Stimulated activated CD8-positive, alpha-beta memory T cell treated with anti-CD3 and anti-CD28 coated beads, Interleukin-15, amount 100 ng/mL, for 4 hours (primary cell): Measurements from ENCODE around the gene ODAD3.
"Not testable (repeated sequence)": the region's sequence is repeated elsewhere in the genome, so short reads cannot be mapped to it uniquely, and the experiment has no call there.

Experiments
- DNase-seq, 2 donors: peaks; one replicate each; pipeline ENCODE4 v3.0.0-alpha.2; 2020; ENCODE audit warnings: low read depth in 2 of 2

ODAD3 gene

DNA sequence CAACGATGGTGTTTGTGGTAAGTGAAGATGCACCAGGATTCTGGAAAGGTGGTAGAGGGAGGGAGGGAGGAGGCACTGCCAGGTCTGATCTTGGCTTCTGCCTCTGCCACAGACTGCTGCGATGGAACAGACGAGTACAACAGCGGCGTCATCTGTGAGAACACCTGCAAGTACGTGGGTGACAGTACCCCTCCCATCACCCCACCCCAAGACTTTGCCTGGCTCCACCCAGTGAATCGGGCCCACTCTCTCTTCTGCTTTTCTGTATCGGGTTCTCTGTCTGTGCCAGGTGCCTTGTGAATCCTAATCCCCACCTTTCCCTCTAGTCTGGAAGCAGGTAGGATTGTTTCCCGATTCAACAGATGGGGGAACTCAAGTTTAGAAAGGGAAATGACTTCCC is 3.0 kb upstream of the ODAD3 start:
- no peak for DNase-seq

DNA sequence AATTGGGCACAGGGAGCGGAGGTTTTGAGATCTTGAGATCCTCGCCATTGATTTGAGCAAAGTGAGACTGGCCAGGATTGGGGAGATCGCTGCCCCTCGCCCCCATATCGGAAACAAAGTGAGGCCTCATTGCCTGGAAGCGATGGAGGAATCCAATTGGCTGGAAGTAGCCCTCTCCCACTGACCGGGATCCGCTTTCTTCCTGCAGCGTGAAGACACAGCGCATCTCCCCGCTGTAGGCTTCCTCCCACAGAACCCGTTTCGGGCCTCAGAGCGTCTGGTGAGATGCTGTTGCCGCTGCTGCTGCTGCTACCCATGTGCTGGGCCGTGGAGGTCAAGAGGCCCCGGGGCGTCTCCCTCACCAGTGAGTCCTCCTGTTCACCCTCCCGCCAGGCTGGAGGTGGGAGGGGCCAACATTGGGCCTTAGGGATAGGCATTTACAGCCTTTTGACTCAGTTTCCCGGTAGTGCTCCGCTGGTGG is 952 bp upstream of the ODAD3 start:
- DNase-seq, result no peak

DNA sequence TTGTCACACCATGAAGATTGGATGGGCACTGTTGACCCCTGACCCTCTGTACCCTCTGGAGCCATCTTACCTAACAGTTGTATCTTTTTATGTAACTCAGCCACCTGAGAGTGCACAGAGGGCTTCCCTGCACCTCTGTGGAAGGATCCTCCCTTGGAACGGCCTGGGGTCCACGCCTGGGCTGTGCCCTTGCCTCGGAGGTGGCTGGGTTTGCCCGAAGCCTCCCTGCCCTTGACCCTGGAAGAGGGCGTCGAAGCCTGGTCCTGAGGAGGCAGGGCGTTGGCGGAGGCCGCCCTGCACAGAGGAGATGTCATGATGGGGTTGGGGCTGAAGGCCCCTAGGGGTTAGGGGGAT is 241 bp downstream of the ODAD3 start:
- DNase-seq, result no peak

DNA sequence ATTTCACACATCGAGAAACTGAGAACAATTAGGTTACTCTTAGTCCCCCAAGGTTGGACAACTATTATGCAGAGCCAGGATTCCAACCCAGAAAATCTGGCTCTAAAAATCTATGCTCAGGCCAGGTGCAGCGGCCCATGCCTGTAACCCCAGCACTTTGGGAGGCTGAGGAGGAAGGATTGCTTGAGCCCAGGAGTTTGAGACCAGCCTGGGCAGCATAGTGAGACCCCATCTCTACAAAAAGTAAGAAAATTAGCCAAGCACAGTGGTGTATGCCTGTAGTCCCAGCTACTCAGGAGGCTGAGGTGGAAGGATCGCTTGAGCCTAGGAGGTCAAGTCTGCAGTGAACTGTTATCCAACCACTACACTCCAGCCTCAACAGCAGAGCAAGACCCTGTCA is 1.4 kb downstream of the ODAD3 start:
- DNase-seq, result not testable (repeated sequence)

DNA sequence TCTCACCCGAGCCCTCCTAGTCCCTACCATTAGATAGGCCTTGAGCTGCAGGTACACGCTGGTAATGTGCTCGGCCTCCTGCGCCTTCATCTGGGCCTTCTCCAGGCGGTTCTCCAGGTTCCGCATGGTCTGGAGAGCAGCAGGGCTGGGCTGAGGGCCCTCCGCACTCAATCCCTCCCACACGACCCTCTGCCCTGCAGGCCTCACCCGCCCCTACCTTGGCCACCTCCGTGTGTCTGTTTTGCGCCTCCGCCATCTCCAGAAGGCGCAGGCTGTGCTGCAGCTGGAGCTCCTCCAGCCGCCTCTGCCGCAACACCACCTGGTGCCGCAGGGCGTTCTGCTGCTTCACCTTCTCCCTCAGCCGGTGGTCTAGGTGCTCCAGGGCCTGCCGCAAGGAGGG is 8.3 kb downstream of the ODAD3 start:
- no peak for DNase-seq

DNA sequence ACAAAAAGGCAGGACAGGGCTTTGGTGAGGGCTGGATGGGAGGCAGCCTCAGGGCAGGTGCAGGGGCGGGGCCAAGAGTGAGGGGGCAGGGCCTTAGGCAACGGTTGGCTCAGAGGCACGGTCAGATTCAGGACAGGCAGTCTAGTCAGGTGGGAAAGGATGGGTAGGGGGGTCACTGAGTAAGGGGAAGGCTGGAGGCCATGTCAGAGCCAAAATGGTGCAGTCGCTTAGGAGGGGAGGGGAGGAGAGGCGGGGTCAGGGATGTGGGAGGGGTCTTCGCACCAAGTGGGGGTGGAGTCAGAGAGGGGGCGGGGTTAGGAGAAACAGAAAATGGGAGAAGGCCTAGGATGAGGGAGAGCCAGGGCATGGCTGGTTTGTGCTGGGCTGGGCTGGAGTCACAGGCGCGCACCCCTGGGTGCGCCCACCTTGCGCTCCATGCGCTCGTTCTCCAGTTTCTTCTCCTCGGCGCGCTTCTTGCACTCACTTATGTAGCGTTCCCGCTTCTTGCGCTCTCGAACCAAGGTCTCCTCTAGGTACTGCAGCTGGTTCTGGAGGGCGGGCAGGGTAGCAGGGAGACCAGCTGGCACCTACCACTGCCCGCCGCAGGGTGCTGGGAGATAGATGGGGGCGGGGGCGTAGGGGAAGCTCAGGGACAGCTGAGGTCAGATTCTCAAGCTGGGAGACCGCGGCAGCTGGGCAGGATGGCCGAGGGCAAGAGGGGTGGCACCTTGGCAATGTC is 9.0 kb downstream of the ODAD3 start:
- DNase-seq, result no peak

DNA sequence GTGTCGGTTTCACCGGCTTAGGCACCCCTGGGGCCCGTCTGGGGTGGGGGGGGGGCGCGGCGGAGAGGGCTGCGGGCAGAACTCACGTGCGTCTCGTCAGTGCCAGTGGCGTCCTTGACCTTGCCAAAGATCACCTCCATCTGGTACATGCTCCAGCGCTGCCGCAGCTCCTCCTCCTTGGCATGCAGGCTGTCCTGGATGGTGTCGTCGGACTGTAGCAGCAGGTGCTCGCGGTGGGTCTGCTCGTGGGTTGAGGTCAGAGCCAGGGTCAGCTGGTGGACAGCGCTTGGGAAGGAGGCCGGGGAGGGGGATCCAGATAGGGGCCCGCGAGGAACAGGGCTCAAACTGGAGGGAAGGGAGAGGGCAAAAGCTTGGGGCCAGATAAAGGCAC is 11.1 kb downstream of the ODAD3 start:
- DNase-seq, result no peak

DNA sequence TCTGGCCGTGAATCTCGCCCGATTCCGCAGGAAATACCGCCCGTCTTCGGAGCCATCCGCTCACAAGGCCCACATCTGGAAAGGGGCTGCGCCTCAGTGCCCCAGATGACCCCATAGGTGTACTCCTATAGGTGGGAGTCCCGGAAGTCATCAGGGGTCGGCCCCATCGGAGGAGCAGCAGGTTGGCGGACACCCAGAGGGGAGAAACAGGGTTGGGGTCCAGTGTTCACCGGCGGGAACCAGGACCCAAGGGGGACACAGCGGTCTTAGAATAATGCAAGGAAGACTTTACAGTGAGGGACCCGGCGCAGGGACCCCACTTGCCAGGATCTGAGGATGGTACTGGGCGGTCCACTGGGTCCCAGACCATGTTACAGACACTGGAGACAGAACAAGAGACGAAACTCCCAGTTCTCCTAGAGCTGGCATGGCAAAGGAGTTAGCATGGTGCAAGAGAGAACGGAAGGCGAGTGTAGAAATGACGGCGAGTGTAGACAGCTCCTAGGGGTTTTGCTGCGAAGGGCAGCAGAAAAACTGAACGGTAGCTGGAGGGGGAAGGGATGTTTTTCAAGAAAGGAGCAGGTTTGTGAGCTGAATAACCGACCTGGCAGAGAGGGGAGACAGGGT is 11.6 kb downstream of the ODAD3 start:
- DNase-seq, result no peak

DNA sequence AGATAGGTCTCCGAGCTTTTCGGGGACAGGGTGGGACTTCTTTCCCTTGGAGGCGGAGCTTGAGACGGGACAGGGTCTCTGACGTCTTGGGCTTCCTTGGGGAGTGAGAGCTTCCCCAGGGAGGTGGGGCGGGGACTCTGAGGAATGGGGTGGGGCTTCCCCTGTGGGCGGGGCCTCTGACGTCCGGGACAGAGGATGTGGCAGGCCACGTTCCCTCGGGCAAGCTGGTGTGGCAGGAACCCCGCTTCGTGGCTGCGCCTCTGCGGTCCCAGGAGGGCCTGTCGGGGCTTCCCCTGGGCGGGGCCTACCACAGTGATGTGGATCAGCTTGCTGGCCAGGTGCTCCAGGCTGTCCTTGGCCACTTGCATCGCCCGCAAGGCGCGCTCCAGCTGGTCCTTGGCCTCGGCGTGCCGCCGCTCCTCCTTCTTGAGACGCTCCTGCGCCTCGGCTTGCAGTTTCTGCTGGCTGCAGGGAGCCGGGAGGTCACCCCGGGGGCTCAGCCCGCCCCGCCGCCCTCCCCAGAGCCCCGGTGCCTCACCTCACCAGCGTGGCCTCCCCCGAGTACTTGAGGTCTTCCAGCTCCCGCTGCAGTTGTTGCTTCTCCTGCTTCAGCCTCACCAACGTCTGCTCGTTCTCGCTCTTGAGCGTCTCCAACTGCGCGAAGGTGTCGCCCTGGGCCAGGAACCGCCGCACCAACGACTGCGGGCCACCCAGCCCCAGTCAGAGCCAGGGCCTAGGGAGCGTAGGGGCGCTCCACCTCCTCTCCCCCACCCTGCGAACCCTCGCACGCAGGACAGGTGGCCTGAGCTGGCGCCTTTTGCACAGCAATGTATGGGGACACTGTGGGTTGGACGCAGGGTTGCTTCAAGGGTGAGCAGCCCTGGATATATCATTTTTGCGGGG is 12.5 kb downstream of the ODAD3 start:
- DNase-seq, result peak; percentile 27 to 38

DNA sequence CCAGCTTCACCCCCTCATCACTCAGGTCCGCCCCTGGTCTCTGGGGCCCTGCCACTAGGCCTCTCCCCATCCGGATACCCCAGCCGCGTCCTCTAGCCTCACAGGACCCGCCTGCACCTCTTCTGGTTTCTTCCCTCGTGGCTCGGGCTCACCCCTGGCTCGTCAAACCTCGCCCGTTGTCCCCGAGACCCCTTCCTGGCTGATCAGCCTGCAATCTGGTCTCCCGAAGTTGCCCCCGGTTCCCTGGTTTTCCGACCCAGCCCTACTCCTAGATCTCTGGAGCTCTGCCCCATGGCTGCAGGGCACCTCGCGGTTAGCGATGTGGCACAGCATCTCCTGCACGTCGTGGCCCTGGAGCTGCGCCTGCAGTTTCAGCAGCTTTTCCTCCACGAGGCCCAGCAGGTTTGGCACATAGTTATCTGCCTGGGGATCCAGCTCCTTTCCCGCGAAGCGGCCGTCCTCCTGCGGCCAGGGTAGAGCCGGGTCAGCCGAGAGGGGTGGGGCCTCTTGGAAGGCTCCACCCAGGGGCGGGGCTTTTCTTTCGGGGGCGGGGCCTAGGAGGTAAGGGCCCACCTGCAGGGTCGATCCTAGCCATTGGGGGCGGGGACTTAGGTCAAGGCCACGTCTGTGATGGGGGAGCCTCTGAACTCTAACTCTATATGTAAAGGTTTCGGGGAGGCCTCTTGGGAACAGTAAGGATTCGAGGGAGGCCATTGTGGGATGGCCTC is 13.4 kb downstream of the ODAD3 start:
- no peak for DNase-seq

DNA sequence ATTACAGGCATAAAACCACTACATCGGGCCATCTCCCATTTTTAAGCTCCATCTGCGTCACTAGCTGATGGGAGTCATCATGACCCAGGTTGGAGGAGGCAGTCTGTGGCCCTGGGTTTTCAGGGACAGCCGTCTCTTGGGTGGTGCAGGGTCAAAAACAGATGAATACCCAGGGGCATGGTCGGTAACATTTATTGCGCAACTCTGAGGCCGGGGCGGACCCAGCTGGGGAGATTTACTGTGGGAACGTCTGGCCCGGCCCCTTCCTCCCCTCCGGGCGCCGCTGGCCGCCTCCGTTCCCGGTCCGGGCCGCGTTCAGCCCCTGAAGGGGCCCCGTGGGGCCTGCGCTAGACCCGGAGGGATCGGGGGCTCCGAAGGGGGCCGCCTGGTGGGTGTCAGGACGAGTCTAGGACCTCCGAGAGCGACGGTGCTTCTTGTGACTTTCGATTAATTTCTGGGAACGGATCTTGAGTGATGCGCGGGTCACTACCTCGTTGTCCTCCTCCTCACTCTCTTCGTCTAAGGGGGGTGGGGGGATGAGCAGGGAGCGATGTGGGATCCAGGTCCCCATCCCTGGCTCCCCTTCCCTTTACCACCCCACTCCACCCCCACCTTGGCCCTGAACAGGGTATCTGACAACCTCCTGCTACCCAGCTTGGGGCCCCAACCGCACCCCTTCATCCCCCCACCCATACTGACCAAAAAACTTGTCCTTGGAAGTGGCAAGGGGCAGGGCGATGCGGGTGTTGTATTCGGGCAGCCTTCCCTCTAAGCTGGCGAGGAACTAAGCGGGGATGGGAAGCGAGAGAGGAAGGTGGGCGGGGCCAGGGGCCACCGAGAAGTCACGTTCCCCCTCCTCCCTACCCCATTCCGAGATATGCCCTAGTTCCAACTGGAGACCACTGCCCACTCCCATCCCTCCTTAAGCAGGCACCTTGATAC is 14.2 kb downstream of the ODAD3 start:
- no peak for DNase-seq

DNA sequence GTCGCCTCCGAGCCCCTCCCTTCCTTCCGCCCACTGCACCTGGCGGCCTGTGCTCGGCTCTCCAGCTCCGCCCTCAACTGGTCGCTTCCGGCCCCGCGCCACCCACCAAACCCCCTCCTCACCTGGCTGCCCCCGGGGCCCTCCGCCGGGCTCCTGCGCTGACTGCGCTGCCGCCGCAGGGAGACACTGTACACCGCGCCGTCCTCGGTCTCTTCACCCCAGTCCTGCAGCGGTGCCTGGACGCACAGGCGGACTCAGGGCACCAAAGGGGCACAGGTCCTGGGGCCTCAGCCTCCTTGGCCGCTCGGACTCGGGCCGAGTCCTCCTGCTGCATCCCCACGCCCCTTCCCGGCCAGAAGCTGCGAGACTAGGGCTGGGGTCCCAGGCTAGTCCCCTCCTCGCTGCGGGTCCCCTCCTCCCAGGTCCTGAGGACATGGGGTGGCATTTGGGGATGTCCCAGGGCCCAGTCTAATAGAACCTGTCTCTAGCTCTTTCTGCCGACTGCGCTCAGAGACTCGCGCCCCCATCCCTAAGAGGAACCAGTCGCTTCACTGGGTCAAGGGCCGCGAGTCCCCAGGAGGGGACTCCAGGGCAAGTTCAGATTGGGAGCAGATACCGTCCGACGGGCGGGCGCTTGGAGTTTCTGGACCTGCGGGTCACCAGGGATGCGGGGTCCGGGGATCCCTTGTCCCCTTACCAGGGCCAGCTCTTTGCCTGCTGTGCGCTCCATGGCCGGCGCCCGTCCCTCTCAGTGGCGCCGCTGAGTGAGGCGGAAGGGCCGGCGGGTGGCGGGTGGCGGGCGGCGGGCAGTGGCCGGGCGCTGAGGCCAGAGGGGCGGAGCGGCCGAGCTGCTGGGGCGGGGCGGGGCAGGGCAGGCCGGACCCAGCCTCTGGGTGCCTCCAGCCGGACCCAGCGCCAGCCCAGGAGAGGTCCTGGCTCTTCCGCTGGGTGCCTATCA is 16.1 kb downstream of the ODAD3 start, which contains the start of gene RGL3:
RGL3 (minus strand) TSS at position 766 of the 958 bp plus-strand sequence; CDS start at position 730, 36 bp downstream.
- no peak for DNase-seq

DNA sequence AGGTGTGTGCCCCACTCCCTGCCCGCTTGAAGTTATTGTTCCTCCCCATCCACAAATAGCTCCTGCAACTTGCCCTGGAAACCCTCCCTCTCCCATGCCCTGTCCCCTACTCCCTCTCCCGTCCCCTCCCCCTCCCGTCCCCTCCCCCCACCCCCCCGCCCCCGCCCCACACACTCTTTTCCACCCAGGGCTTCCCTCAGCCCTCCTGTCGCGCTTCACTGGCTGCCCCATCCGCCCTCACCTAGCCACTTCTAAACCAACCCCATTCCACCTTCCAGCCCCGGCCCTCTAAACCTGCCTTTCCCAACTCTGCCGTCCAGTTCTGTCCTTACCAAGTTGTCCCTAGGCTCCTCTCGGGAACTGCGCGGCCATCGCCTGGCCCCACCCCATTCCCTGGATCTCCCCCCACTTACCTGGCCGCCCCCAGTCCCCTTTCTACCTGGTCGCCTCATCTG is 16.8 kb downstream of the ODAD3 start:
- no peak for DNase-seq

DNA sequence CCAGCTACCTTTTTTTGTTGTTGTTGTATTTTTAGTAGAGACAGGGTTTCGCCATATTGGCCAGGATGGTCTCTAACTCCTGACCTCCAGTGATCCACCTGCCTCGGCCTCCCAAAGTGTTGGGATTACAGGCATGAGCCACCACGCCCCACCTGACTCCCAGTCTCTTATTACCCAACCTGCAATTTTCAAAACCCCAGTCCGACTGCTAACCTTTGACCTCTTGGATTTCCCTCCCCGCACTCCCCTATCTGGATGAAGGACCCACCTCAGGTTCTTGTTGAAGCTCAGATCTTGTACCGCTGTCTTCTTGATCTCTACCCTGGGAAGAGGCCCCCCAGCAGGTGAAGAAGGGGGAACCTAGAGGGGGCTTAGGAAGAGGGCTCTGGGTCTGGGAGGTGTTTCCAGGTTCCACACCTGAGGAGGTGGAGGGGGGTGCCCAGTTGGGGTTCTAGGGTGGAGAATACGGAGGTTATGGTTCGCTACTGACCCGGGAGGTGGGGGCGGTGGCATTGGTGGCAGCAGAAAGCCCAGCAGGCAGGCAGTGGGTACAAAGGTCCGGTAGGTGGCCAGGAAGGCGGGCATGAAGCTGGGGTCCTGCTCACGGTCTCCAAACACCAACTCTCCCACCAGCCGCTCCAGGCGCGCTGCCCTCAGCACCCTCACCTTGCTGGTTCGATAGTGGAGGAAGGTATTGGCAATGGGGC is 18.4 kb downstream of the ODAD3 start:
- no peak for DNase-seq

DNA sequence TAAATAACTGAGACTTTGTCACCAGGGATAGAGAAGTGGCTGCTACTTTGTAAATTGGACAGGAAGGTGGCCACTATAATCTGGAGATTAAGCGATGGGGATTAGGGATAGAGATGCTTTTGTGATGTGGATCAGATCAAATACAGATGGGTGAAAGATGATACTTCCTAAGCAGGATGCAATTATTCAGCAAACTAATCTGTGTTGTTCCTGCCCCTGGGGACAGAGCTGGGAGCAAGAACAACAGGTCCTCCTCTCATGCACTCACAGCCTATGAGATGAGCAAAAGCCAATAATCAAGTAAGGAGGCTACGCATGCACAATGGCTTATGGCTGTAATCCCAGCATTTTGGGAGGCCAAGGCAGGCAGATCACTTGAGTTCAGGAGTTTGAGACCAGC is 20.4 kb downstream of the ODAD3 start:
- DNase-seq, result no peak

DNA sequence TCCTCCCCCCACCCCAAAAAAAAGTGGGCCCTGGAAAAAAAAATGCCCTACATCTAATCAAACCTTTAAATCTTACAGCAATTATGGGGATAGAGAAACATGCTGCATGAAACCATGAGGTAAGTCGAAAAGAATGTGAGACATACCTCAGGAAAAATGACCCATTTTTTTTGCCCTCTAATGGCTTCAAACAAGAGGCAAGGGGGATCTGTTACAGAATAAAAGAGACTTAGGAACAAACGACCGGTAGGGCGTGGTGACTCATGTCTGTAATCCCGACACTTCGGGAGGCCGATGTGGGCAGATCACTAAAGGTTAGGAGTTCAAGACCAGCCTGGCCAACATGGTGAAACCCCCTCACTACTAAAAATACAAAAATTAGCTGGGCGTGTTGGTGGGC is 24.2 kb downstream of the ODAD3 start:
- no peak for DNase-seq

DNA sequence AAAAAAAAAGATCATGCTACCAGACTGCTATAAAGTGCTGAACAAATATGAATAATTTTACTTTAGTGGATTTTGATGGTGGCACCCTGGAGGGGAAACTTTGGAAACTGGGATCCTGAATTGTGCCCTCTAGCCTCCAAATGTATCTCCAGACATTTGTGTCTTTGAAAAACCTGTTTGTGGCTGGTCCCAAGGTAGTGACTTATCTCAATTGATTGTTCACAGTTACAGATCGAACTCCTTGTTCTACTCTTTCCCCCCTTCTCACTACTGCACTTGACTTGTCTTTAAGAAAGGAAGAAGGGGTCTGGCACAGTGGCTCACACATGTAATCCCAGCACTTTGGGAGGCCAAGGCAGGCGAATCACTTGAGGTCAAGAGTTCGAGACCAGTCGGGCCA is 26.3 kb downstream of the ODAD3 start:
- DNase-seq, result no peak

DNA sequence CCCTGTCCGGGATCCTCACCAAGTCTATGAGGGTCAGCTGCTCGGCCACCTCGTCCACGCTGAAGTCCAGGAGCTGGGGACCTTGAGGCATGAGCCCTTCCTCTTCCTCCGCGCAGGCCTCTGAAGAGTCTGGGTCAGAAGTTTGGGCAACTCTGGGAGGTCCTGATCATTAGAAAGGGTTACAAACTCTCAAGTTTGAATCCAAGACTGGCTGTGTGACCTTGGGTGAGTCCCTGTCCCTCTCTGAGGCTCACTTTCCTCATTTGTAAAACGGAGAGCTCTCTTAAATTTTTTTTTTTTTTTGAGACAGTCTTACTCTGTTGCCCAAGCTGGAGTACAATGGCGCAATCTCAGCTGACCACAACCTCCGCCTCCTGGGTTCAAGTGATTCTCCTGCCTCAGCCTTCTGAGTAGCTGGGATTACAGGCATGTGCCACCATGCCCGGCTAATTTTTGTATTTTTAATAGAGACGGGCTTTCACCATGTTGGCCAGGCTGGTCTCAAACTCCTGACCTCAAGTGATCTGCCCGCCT is 28.2 kb downstream of the ODAD3 start:
- not testable (repeated sequence) for DNase-seq
